CD4-positive, alpha-beta memory T cell (primary cell): Measurements from ENCODE around the gene CYBRD1. TPM values are rescaled to one million over a fixed set of nuclear protein-coding genes. Genes with fewer than 3 reads are reported as not detected.
"Not testable (repeated sequence)": the region's sequence is repeated elsewhere in the genome, so short reads cannot be mapped to it uniquely, and the experiment has no call there.

Experiments used
- CTCF ChIA-PET: fragments of 350-600 bp; sonication (Branson Sonifier 250); formaldehyde crosslinking; loops from one replicate; lab custom pipeline; 2021; ENCODE audit warnings: inconsistent platforms; ENCODE audit not compliant: partially characterized antibody; lab: Charles Lee
- POLR2A ChIA-PET: fragments of 350-600 bp; sonication (Branson Sonifier 250); formaldehyde crosslinking; loops from one replicate; lab custom pipeline; 2021; ENCODE audit not compliant: partially characterized antibody; lab: Charles Lee
- DNase-seq, 5 donors: peaks; one replicate each; pipeline versions ENCODE4 v3.0.0 to v3.0.0-alpha.2; 2020 to 2022; ENCODE audit warnings: mixed read lengths in 1 of 5
- H3K27ac ChIP-seq: one replicate; pipeline ENCODE4 v1.7.0; 2013; ENCODE audit warnings: low read depth, low read length
- H3K27me3 ChIP-seq: 2 replicates; pipeline ENCODE4 v1.7.0; 2013; ENCODE audit warnings: mild to moderate bottlenecking, low read length, moderate library complexity; ENCODE audit not compliant: insufficient read depth
- H3K36me3 ChIP-seq: 2 replicates; pipeline ENCODE4 v1.7.0; 2013; ENCODE audit warnings: mild to moderate bottlenecking, low read length, moderate library complexity; ENCODE audit not compliant: insufficient read depth
- H3K4me1 ChIP-seq: 2 replicates; pipeline ENCODE4 v1.7.0; 2013; ENCODE audit warnings: mild to moderate bottlenecking, low read length, moderate library complexity; ENCODE audit not compliant: insufficient read depth
- H3K4me3 ChIP-seq, 2 donors: one replicate each; pipeline ENCODE4 v1.7.0; 2013; ENCODE audit warnings: low read length in 2 of 2, mild to moderate bottlenecking in 1 of 2
- H3K9me3 ChIP-seq, 2 donors: one replicate each; pipeline ENCODE4 v1.7.0; 2013; ENCODE audit warnings: low read length in 2 of 2, control low read depth in 1 of 2; ENCODE audit not compliant: control insufficient read depth in 1 of 2
- H3K27ac Mint-ChIP-seq, 7 donors: one replicate each; pipeline ENCODE4 v1.8.0; 2020 to 2021; ENCODE audit warnings: mixed read lengths in 7 of 7, mild to moderate bottlenecking in 6 of 7, inconsistent platforms in 3 of 7, moderate library complexity in 3 of 7
- H3K27me3 Mint-ChIP-seq, 2 donors: one replicate each; pipeline ENCODE4 v1.8.0; 2020 to 2021; ENCODE audit warnings: mixed read lengths in 2 of 2
- H3K36me3 Mint-ChIP-seq, 2 donors: one replicate each; pipeline ENCODE4 v1.8.0; 2020 to 2021; ENCODE audit warnings: mixed read lengths in 2 of 2, inconsistent platforms in 1 of 2, mild to moderate bottlenecking in 1 of 2
- H3K4me1 Mint-ChIP-seq, 4 donors: one replicate each; pipeline ENCODE4 v1.8.0; 2020 to 2021; ENCODE audit warnings: mixed read lengths in 4 of 4, mild to moderate bottlenecking in 1 of 4
- H3K4me3 Mint-ChIP-seq, 8 donors: one replicate each; pipeline ENCODE4 v1.8.0; 2020 to 2021; ENCODE audit warnings: mixed read lengths in 8 of 8, mild to moderate bottlenecking in 7 of 8, moderate library complexity in 6 of 8, inconsistent platforms in 3 of 8
- H3K9me3 Mint-ChIP-seq, 8 donors: one replicate each; pipeline ENCODE4 v1.8.0; 2020 to 2021; ENCODE audit warnings: mixed read lengths in 8 of 8, mild to moderate bottlenecking in 5 of 8, inconsistent platforms in 3 of 8, moderate library complexity in 1 of 8
- intact Hi-C: fragments of 100-400 bp; cut with micrococcal nuclease; formaldehyde crosslinking; loops from one replicate; pipeline ENCODE4 v1.15.1; 2023
- polyA plus RNA-seq, 2 donors: library from polyadenylated mRNA; unstranded; fragments of 300-500 nt; fragmentation: Illumina TruSeq; gene quantifications; one replicate each; pipeline ENCODE4 v1.2.3, GENCODE V29; 2021
- total RNA-seq, 2 experiments: library from RNA; stranded (reverse); gene quantifications; one replicate each; pipeline ENCODE4 v1.2.3, GENCODE V29; 2021

CYBRD1 gene
- total and polyA plus RNA-seq, 4 experiments from 2014 or later = 0.59 to 1.6 (median 0.87) TPM

DNA sequence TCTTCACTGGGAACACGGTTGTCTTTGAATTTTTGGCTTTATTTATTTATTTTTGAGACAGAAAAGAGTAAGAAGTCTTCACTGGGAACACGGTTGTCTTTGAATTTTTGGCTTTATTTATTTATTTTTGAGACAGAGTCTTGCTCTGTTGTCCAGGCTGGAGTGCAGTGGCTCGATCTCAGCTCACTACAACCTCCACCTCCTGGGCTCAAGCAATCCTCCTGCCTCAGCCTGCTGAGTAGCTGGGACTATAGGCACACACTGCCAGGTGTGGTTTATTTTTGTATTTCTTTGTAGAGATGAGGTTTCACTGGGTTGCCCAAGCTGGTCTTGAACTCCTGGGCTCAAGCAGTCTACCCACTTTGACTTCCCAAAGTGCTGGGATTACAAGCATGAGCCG is 13.3 kb downstream of the CYBRD1 start:
- DNase-seq, H3K36me3 Mint-ChIP-seq, H3K27me3 ChIP-seq, H3K36me3 ChIP-seq, intact Hi-C loops, H3K4me3 ChIP-seq, H3K9me3 ChIP-seq, H3K27ac Mint-ChIP-seq, H3K27ac ChIP-seq, H3K9me3 Mint-ChIP-seq, H3K4me1 Mint-ChIP-seq, CTCF ChIA-PET, H3K4me1 ChIP-seq, H3K4me3 Mint-ChIP-seq, POLR2A ChIA-PET: not testable (repeated sequence)
- peaks cover 10 to 13% of the 10 kb centered on the region in 2 donors for H3K27me3 Mint-ChIP-seq

DNA sequence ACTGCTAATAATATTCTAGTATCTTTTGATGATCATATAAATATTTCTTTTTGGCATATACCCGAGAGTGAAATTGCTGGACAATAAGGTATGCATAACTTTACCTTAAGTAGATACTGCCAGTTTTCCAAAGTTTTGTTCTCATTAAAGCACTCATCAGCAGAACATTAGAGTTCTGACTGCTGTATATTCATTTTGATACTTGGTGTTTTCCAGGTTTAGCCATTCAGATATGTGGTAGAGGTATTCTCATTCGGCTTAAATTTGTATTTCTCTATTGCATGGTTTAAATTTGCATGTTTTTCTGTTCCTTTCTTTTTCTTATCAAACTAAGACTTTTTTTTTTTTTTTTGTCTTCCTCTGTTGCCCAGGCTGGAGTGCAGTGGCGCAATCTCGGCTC is 18.2 kb downstream of the CYBRD1 start:
- Mint-ChIP-seq H3K9me3 (no peaks in the 10 kb centered on the region), H3K27ac (no peak overlapping the region), H3K36me3 (no peaks in the 10 kb centered on the region), H3K4me1 (no peaks in the 10 kb centered on the region), H3K27me3 (peaks cover 9 to 15% of the 10 kb centered on the region in 2 donors), H3K4me3 (no peak overlapping the region)
- Histone ChIP-seq H3K27me3 (no peaks in the 10 kb centered on the region), H3K27ac (no peak overlapping the region), H3K4me1 (no peaks in the 10 kb centered on the region), H3K4me3 (no peak overlapping the region), H3K9me3 (no peaks in the 10 kb centered on the region), H3K36me3 (no peaks in the 10 kb centered on the region)
- POLR2A ChIA-PET = no interaction called here
- no peak for DNase-seq
- intact Hi-C loops = no loop called here
- CTCF ChIA-PET = no interaction called here

DNA sequence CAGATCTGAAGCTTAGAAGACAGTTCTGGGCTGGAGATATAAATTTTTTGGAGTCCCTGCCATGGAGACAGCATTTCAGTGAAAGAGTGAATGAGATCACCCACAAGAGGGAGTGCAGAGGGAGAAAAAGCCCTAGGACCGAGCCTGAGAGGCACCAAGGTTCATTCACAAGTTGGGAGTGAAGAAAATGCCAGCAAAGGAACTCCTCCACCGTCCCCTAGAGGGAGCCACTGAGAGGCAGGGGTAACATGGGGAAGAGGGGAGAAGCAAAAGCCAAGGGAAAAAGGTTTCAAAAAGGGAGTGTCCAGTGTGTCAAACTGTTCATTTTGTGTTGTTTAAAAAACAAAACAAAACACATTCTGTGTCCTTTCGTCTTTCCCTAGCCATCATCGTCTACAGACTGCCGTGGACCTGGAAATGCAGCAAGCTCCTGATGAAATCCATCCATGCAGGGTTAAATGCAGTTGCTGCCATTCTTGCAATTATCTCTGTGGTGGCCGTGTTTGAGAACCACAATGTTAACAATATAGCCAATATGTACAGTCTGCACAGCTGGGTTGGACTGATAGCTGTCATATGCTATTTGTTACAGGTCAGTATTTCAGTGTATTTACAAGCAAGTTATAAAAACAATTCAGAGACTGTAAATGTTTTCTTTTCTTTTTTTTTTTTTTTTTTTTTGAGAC is 19.1 kb downstream of the CYBRD1 start:
- Mint-ChIP-seq H3K4me1 (no peaks in the 10 kb centered on the region), H3K36me3 (no peaks in the 10 kb centered on the region), H3K27ac (no peak overlapping the region), H3K27me3 (peaks cover 12 to 14% of the 10 kb centered on the region in 2 donors), H3K4me3 (no peak overlapping the region), H3K9me3 (no peaks in the 10 kb centered on the region)
- ChIA-PET POLR2A (no interaction called here), CTCF (interaction anchor here (0.7 to 1.5 kb wide), 2 partner anchors 10 to 18 kb away, joined by 3 to 5 read pairs; no protein-coding TSS in a partner anchor)
- H3K4me1 ChIP-seq = no peaks in the 10 kb centered on the region
- DNase-seq = no peak
- H3K4me3 ChIP-seq = no peak overlapping the region
- H3K27me3 ChIP-seq = no peaks in the 10 kb centered on the region
- no peak overlapping the region for H3K27ac ChIP-seq
- intact Hi-C loops = no loop called here
- H3K36me3 ChIP-seq = no peaks in the 10 kb centered on the region
- no peaks in the 10 kb centered on the region for H3K9me3 ChIP-seq

- H3K27ac ChIP-seq = no peak overlapping the region
- H3K27me3 ChIP-seq = no peaks in the 10 kb centered on the region
- Mint-ChIP-seq H3K27me3 (peaks cover 8 to 10% of the 10 kb centered on the region in 2 donors), H3K4me1 (no peaks in the 10 kb centered on the region), H3K27ac (no peak overlapping the region), H3K36me3 (no peaks in the 10 kb centered on the region), H3K4me3 (no peak overlapping the region), H3K9me3 (no peaks in the 10 kb centered on the region)
- no peaks in the 10 kb centered on the region for H3K4me1 ChIP-seq
- no peak overlapping the region for H3K4me3 ChIP-seq
- H3K36me3 ChIP-seq = no peaks in the 10 kb centered on the region
- CTCF ChIA-PET = no interaction called here
- H3K9me3 ChIP-seq = no peaks in the 10 kb centered on the region
- POLR2A ChIA-PET = no interaction called here
- intact Hi-C loops = no loop called here
- no peak for DNase-seq
These were observed 22.8 kb downstream of the CYBRD1 start for GRCh38 chr2:171545086-171545485.

DNA sequence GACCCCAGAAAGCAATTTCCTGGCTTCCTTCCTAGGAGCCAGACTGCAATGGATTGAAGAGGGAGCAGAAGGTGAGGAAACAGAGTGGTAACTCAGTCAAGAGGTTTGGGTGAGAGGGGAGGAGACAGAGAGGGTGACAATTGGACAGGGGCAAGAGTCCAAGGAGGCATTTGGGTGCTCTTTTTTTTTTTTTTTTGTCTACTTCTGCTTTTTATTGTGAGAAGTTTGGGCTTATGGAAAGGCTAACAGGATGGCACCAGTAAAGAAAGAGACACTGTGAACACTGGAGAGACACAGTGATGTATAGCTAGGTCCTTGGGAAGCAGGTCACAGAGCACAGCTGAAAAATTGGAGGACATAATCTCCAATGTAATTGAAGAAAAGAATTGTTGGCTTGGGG is 25.0 kb downstream of the CYBRD1 start:
- intact Hi-C loops = no loop called here
- Histone ChIP-seq H3K36me3 (no peaks in the 10 kb centered on the region), H3K27me3 (no peaks in the 10 kb centered on the region), H3K4me1 (no peaks in the 10 kb centered on the region), H3K9me3 (no peaks in the 10 kb centered on the region), H3K4me3 (no peak overlapping the region), H3K27ac (no peak overlapping the region)
- CTCF ChIA-PET = no interaction called here
- POLR2A ChIA-PET = no interaction called here
- H3K9me3 Mint-ChIP-seq = no peaks in the 10 kb centered on the region
- H3K4me3 Mint-ChIP-seq = no peak overlapping the region
- H3K27me3 Mint-ChIP-seq = peaks cover 6% of the 10 kb centered on the region in 2 donors
- no peaks in the 10 kb centered on the region for H3K36me3 Mint-ChIP-seq
- no peaks in the 10 kb centered on the region for H3K4me1 Mint-ChIP-seq
- H3K27ac Mint-ChIP-seq = peak overlapping the region in 1 of 7 donors; percentile 16
- no peak for DNase-seq

DNA sequence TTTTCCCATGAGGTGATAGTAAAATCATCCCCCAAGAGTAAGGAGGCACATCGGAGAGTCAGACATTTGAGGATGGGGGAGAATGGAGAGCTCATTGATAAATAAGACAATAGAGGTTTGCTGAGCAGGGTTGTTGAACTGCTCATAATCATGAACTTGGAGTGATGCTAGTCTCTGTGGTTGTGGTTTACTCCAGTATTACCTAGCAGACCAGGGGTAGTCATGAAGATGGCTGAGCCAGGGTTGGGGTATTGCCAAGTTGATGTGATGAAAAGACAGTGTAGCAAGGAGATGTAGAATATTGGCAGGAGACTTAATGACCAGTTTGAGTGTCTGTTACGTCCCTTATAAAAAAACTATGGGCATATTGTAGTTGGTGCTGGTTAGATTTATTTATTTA is 25.4 kb downstream of the CYBRD1 start:
- H3K9me3 ChIP-seq = no peaks in the 10 kb centered on the region
- ChIA-PET CTCF (no interaction called here), POLR2A (no interaction called here)
- no peaks in the 10 kb centered on the region for H3K4me1 Mint-ChIP-seq
- DNase-seq = no peak
- no peaks in the 10 kb centered on the region for H3K9me3 Mint-ChIP-seq
- no peaks in the 10 kb centered on the region for H3K36me3 ChIP-seq
- no peak overlapping the region for H3K4me3 Mint-ChIP-seq
- no peaks in the 10 kb centered on the region for H3K27me3 ChIP-seq
- peak overlapping the region in 1 of 7 donors; percentile 16 for H3K27ac Mint-ChIP-seq
- peaks cover 4 to 8% of the 10 kb centered on the region in 2 donors for H3K27me3 Mint-ChIP-seq
- no peaks in the 10 kb centered on the region for H3K4me1 ChIP-seq
- no peak overlapping the region for H3K27ac ChIP-seq
- H3K36me3 Mint-ChIP-seq = no peaks in the 10 kb centered on the region
- intact Hi-C loops = no loop called here
- H3K4me3 ChIP-seq = no peak overlapping the region

DNA sequence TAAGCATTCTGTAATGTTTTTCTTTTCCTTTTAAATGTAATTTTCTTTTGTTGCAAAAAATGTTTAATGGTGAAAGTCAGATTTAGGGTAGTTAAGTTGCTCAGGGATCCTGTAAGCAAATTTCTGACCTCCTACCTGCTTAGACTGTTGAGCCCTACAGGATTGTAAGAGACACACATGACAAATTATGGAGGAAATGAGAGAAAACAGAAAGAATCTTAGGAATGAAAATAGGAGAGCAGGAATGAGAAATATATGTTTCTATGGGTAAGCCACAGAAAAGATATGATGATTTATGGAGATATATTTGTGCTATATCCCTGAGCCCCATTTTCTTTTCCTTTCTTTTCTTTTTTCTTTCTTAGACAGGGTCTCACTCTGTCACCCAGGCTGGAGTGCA is 28.3 kb downstream of the CYBRD1 start:
- no peak overlapping the region for H3K4me3 ChIP-seq
- no peaks in the 10 kb centered on the region for H3K27me3 ChIP-seq
- H3K9me3 Mint-ChIP-seq = no peaks in the 10 kb centered on the region
- H3K4me1 ChIP-seq = no peaks in the 10 kb centered on the region
- no peaks in the 10 kb centered on the region for H3K36me3 Mint-ChIP-seq
- no peak overlapping the region for H3K4me3 Mint-ChIP-seq
- H3K27me3 Mint-ChIP-seq = peaks cover 1 to 9% of the 10 kb centered on the region in 2 donors
- H3K36me3 ChIP-seq = no peaks in the 10 kb centered on the region
- DNase-seq = no peak
- intact Hi-C loops = no loop called here
- H3K9me3 ChIP-seq = no peaks in the 10 kb centered on the region
- H3K27ac ChIP-seq = no peak overlapping the region
- ChIA-PET POLR2A (no interaction called here), CTCF (interaction anchor here (2.1 kb wide), 1 partner anchor 23 kb away, joined by 4 read pairs; no protein-coding TSS in a partner anchor)
- no peaks in the 10 kb centered on the region for H3K4me1 Mint-ChIP-seq
- H3K27ac Mint-ChIP-seq = peak overlapping the region in 1 of 7 donors; percentile 32
